GM12878 (cell line): ENCODE measurements around the gene FCRLA. TPM values are rescaled to one million over a fixed set of nuclear protein-coding genes. Genes with fewer than 3 reads are reported as not detected.

ENCODE experiments used
- BHLHE40 ChIP-seq, 2 experiments: fragments of 450-650 bp in 1 of 2; IDR thresholded peaks; 2 replicates each; pipeline ENCODE4 v1.6.1; 2011 to 2017; ENCODE audit warnings: low read depth in 2 of 2, borderline replicate concordance in 1 of 2, improper control_type of control experiment in 1 of 2, low read length in 1 of 2, mild to moderate bottlenecking in 1 of 2
- CEBPB ChIP-seq, 2 experiments: fragments of 150-350 bp in 1 of 2; IDR thresholded peaks; 2 replicates each; pipeline ENCODE4 v1.6.1; 2012 to 2014; ENCODE audit warnings: low read depth in 2 of 2, low read length in 2 of 2, borderline replicate concordance in 1 of 2, inconsistent platforms in 1 of 2
- EGR1 ChIP-seq, 2 experiments: IDR thresholded peaks; 1 replicate in 1 of 2; 2 replicates in 1 of 2; pipeline ENCODE4 v1.6.1; 2011 to 2012; ENCODE audit warnings: low read depth in 2 of 2, low read length in 2 of 2, borderline replicate concordance in 1 of 2, mild to moderate bottlenecking in 1 of 2, moderate library complexity in 1 of 2
- LARP7 ChIP-seq: fragments of 450-650 bp; IDR thresholded peaks from 2 replicates; pipeline ENCODE4 v1.6.1; 2017; ENCODE audit warnings: mild to moderate bottlenecking
- MYB ChIP-seq: fragments of 150-350 bp; IDR thresholded peaks from 2 replicates; pipeline ENCODE4 v1.6.1; 2014; ENCODE audit warnings: mild to moderate bottlenecking, low read depth, low read length, borderline replicate concordance
- NR2F1 ChIP-seq: fragments of 450-650 bp; conservative IDR thresholded peaks from 2 replicates; pipeline ENCODE4 v1.6.1; 2017; ENCODE audit warnings: mild to moderate bottlenecking
- PAX5 ChIP-seq: IDR thresholded peaks from 2 replicates; pipeline ENCODE4 v1.6.1; 2011; ENCODE audit warnings: low read depth, low read length, borderline replicate concordance
- PML ChIP-seq: IDR thresholded peaks from 2 replicates; pipeline ENCODE4 v1.6.1; 2012; ENCODE audit warnings: low read length, inconsistent platforms
- POLR2A ChIP-seq: IDR thresholded peaks from 2 replicates; pipeline ENCODE4 v1.6.1; 2011; ENCODE audit warnings: low read depth, mild to moderate bottlenecking, low read length
- POLR2AphosphoS2 ChIP-seq: IDR thresholded peaks from 2 replicates; pipeline ENCODE4 v1.6.1; 2011; ENCODE audit warnings: low read depth, mild to moderate bottlenecking, low read length, improper control_type of control experiment, moderate library complexity
- POLR2AphosphoS5 ChIP-seq: IDR thresholded peaks from 2 replicates; pipeline ENCODE4 v1.6.1; 2011; ENCODE audit warnings: mild to moderate bottlenecking, low read length, inconsistent platforms
- RUNX3 ChIP-seq: IDR thresholded peaks from 2 replicates; pipeline ENCODE4 v1.6.1; 2012; ENCODE audit warnings: low read length, inconsistent platforms
- STAT3 ChIP-seq: IDR thresholded peaks from 2 replicates; pipeline ENCODE4 v1.6.1; 2011; ENCODE audit warnings: low read depth, low read length, improper control_type of control experiment
- TAF1 ChIP-seq: IDR thresholded peaks from 2 replicates; pipeline ENCODE4 v1.6.1; 2011; ENCODE audit warnings: mild to moderate bottlenecking, low read depth, low read length, borderline replicate concordance
- ZBED1 ChIP-seq: IDR thresholded peaks from 2 replicates; pipeline ENCODE4 v1.6.1; 2016; ENCODE audit warnings: borderline replicate concordance
- ZSCAN29 ChIP-seq: fragments of 450-650 bp; IDR thresholded peaks from 2 replicates; pipeline ENCODE4 v1.6.1; 2017; ENCODE audit warnings: mild to moderate bottlenecking, moderate library complexity
- polyA plus RNA-seq, 11 experiments: library from polyadenylated mRNA; depleted of rRNA in 4 of 11; unstranded in 6 of 11; stranded (reverse) in 5 of 11; fragments of >200 nt; fragmentation: Nextera tagmentation in 4 of 11; fragmentation: Illumina TruSeq in 1 of 11; extraction: Ambion mirVana in 4 of 11; extraction: Trizol in 1 of 11; gene quantifications; 1 replicate in 1 of 11; 2 replicates in 10 of 11; pipeline versions ENCODE4 v1.2.1 to v1.2.3, GENCODE V29; 2011 to 2016; ENCODE audit warnings: inconsistent platforms in 2 of 11, missing spikeins in 2 of 11, low read depth in 1 of 11
- total RNA-seq, 4 experiments: library from RNA; depleted of rRNA in 3 of 4; stranded (reverse); fragments of >200 nt in 3 of 4; fragmentation: Illumina TruSeq in 1 of 4; extraction: Trizol in 1 of 4; gene quantifications; 2 replicates each; pipeline versions ENCODE4 v1.2.1 to v1.2.3, GENCODE V29; 2013 to 2021
- TF ChIP-seq, protein P1 (sequence below), 3 experiments: IDR thresholded peaks in 2 of 3; conservative IDR thresholded peaks in 1 of 3; 2 replicates each; pipeline ENCODE4 v1.5.1; 2011; ENCODE audit warnings: low read depth in 3 of 3, low read length in 3 of 3, mild to moderate bottlenecking in 3 of 3, control low read depth in 2 of 3, moderate library complexity in 2 of 3, inconsistent platforms in 1 of 3, mixed read lengths in 1 of 3; ENCODE audit not compliant: control insufficient read depth in 2 of 3, insufficient read depth in 1 of 3; ENCODE audit errors: extremely low read depth in 1 of 3
- TF ChIP-seq, protein P2 (sequence below): IDR thresholded peaks from 2 replicates; pipeline ENCODE4 v1.6.1; 2012; ENCODE audit warnings: mild to moderate bottlenecking, low read depth, low read length
- TF ChIP-seq, protein P3 (sequence below): IDR thresholded peaks from 2 replicates; pipeline ENCODE4 v1.6.1; 2011; ENCODE audit warnings: borderline replicate concordance, low read depth, mild to moderate bottlenecking, moderate library complexity, low read length; ENCODE audit not compliant: insufficient read depth, poor library complexity, severe bottlenecking
- TF ChIP-seq, protein P4 (sequence below): IDR thresholded peaks from 2 replicates; pipeline ENCODE4 v1.6.1; 2012; ENCODE audit warnings: low read depth, low read length, improper control_type of control experiment

The FCRLA gene
- total and polyA plus RNA-seq, 10 of the 15 experiments (the other 5 are each of a cell fraction or from before 2014, with no cell fraction given) = 130 to 714 (median 374) TPM

DNA sequence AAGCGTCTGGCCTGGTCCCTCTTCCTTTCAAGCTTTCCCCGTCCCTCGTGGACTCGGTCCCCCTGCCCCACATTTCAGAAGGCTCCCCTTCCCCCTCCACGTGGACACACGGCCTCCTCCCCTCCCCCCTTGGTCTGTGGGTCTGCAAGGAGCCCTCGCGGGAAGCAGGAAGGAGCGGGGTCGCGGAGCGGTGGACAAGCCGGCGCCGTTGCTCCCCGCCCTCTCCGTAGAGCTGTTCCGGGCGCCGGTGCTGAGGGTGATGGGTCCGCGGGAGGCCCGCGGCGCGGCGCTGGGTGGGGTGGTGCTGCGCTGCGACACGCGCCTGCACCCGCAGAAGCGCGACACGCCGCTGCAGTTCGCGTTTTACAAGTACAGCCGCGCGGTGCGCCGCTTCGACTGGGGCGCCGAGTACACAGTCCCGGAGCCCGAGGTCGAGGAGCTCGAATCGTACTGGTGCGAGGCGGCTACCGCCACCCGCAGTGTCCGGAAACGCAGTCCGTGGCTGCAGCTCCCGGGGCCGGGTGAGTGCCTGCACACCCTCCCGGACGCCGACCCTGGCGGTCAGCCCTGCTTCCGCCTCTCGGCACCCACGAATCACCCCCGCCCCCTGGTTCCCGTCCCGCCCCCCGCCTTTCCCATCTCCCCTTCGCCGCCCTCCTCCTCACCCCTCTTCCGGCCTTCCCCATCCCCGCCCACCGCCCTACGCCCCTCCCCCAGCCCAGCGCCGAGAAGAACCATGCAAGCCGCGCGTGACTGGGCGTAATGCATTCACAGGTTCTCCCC, 19.6 kb downstream of the FCRLA start (continued):
- TF ChIP-seq, protein P1, sequence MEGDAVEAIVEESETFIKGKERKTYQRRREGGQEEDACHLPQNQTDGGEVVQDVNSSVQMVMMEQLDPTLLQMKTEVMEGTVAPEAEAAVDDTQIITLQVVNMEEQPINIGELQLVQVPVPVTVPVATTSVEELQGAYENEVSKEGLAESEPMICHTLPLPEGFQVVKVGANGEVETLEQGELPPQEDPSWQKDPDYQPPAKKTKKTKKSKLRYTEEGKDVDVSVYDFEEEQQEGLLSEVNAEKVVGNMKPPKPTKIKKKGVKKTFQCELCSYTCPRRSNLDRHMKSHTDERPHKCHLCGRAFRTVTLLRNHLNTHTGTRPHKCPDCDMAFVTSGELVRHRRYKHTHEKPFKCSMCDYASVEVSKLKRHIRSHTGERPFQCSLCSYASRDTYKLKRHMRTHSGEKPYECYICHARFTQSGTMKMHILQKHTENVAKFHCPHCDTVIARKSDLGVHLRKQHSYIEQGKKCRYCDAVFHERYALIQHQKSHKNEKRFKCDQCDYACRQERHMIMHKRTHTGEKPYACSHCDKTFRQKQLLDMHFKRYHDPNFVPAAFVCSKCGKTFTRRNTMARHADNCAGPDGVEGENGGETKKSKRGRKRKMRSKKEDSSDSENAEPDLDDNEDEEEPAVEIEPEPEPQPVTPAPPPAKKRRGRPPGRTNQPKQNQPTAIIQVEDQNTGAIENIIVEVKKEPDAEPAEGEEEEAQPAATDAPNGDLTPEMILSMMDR (IDR thresholded peaks at IDR 0.05 in 2 of 3, conservative IDR thresholded peaks at IDR 0.05 in 1 of 3; ENCODE audit: control insufficient read depth in 2 of 3, extremely low read depth in 1 of 3, insufficient read depth in 1 of 3, low read depth in 3 of 3, low read length in 3 of 3) = 0 out of 6 replicates have a peak, but pooled peaks of 1 of the 3 experiments have one; percentile 8
- TF ChIP-seq PAX5 = 0 out of 2 replicates have a peak, but pooled peaks have one; percentile 6
- no peak for TF ChIP-seq CEBPB (IDR thresholded peaks at IDR 0.05; ENCODE audit: borderline replicate concordance in 1 of 2, low read depth in 2 of 2, low read length in 2 of 2)
- TF ChIP-seq ZSCAN29 = 0 out of 2 replicates have a peak, but pooled peaks have one; percentile 28
- no peak for TF ChIP-seq ZBED1
- TF ChIP-seq BHLHE40 (IDR thresholded peaks at IDR 0.05; ENCODE audit: borderline replicate concordance in 1 of 2, low read depth in 2 of 2, low read length in 1 of 2) = peak in 1 of 2 experiments; percentile 83; a peak in 2 of 4 replicates
- TF ChIP-seq, protein P2, sequence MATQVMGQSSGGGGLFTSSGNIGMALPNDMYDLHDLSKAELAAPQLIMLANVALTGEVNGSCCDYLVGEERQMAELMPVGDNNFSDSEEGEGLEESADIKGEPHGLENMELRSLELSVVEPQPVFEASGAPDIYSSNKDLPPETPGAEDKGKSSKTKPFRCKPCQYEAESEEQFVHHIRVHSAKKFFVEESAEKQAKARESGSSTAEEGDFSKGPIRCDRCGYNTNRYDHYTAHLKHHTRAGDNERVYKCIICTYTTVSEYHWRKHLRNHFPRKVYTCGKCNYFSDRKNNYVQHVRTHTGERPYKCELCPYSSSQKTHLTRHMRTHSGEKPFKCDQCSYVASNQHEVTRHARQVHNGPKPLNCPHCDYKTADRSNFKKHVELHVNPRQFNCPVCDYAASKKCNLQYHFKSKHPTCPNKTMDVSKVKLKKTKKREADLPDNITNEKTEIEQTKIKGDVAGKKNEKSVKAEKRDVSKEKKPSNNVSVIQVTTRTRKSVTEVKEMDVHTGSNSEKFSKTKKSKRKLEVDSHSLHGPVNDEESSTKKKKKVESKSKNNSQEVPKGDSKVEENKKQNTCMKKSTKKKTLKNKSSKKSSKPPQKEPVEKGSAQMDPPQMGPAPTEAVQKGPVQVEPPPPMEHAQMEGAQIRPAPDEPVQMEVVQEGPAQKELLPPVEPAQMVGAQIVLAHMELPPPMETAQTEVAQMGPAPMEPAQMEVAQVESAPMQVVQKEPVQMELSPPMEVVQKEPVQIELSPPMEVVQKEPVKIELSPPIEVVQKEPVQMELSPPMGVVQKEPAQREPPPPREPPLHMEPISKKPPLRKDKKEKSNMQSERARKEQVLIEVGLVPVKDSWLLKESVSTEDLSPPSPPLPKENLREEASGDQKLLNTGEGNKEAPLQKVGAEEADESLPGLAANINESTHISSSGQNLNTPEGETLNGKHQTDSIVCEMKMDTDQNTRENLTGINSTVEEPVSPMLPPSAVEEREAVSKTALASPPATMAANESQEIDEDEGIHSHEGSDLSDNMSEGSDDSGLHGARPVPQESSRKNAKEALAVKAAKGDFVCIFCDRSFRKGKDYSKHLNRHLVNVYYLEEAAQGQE = peak; percentile 45; the same call in 1 of the 2 replicates
- peak; percentile 93 for TF ChIP-seq LARP7
- TF ChIP-seq, protein P3, sequence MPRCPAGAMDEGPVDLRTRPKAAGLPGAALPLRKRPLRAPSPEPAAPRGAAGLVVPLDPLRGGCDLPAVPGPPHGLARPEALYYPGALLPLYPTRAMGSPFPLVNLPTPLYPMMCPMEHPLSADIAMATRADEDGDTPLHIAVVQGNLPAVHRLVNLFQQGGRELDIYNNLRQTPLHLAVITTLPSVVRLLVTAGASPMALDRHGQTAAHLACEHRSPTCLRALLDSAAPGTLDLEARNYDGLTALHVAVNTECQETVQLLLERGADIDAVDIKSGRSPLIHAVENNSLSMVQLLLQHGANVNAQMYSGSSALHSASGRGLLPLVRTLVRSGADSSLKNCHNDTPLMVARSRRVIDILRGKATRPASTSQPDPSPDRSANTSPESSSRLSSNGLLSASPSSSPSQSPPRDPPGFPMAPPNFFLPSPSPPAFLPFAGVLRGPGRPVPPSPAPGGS = peak; percentile 7
- peak; percentile 78; the same call in 1 of the 2 replicates for TF ChIP-seq TAF1
- TF ChIP-seq, protein P4, sequence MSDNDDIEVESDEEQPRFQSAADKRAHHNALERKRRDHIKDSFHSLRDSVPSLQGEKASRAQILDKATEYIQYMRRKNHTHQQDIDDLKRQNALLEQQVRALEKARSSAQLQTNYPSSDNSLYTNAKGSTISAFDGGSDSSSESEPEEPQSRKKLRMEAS = peak; percentile 5; the same call in 1 of the 2 replicates
- peak; percentile 80; the same call in 1 of the 2 replicates for TF ChIP-seq POLR2AphosphoS5
- TF ChIP-seq PML = peak; percentile 79; the same call in 1 of the 2 replicates
- peak in 1 of 2 experiments; percentile 50; a peak in 1 of 3 replicates for TF ChIP-seq EGR1 (IDR thresholded peaks at IDR 0.05; ENCODE audit: borderline replicate concordance in 1 of 2, low read depth in 2 of 2, low read length in 2 of 2)
- peak; percentile 44 for TF ChIP-seq RUNX3
- TF ChIP-seq POLR2AphosphoS2 = 0 out of 2 replicates have a peak, but pooled peaks have one; percentile 60
- TF ChIP-seq MYB = no peak
- TF ChIP-seq STAT3 = no peak
- TF ChIP-seq POLR2A = peak; percentile 94
- peak; percentile 76 for TF ChIP-seq NR2F1
